ENCODE results near the gene SALL4. TPM values are rescaled to one million over a fixed set of nuclear protein-coding genes. Genes with fewer than 3 reads are reported as not detected.

The SALL4 gene
- total RNA-seq, 2 experiments from 2014 or later = 0.74 to 0.92 TPM

- H3K27me3 Mint-ChIP-seq = peaks cover 59% of the 10 kb centered on the region
- POLR2A ChIA-PET = no interaction called here
- CTCF ChIA-PET = interaction anchor here (0.7 kb wide), 1 partner anchor 325 kb away, joined by 3 read pairs; no protein-coding TSS in a partner anchor
- TF ChIP-seq CTCF (IDR thresholded peaks at IDR 0.05) = no peak
- intact Hi-C loops (cut with micrococcal nuclease) = no loop called here
- H3K27ac Mint-ChIP-seq = no peak overlapping the region
- ATAC-seq (no peak), DNase-seq (no peak)
- H3K4me1 Mint-ChIP-seq (ENCODE audit: low read depth) = peaks cover 8% of the 10 kb centered on the region
- H3K36me3 Mint-ChIP-seq (ENCODE audit: low read depth) = no peaks in the 10 kb centered on the region
- no peaks in the 10 kb centered on the region for H3K9me3 Mint-ChIP-seq
- no peak overlapping the region for H3K4me3 Mint-ChIP-seq
Measured at GRCh38 chr20:51803148-51803854, 980 bp upstream of the SALL4 start.

GRCh38 chr20:51801823-51802123 lies 548 bp downstream of the SALL4 start:
- H3K9me3 Mint-ChIP-seq = no peaks in the 10 kb centered on the region
- DNase-seq = no peak
- no peaks in the 10 kb centered on the region for H3K36me3 Mint-ChIP-seq (ENCODE audit: low read depth)
- intact Hi-C loops (cut with micrococcal nuclease) = loop anchor here (2.0 kb wide), 1 partner anchor 281 kb away; no protein-coding TSS in a partner anchor
- no peak for ATAC-seq
- H3K4me3 Mint-ChIP-seq = no peak overlapping the region
- H3K27me3 Mint-ChIP-seq = peaks cover 64% of the 10 kb centered on the region
- no peak for TF ChIP-seq CTCF (IDR thresholded peaks at IDR 0.05)
- no peak overlapping the region for H3K27ac Mint-ChIP-seq
- CTCF ChIA-PET = no interaction called here
- peaks cover 8% of the 10 kb centered on the region for H3K4me1 Mint-ChIP-seq (ENCODE audit: low read depth)
- POLR2A ChIA-PET = no interaction called here

DNA sequence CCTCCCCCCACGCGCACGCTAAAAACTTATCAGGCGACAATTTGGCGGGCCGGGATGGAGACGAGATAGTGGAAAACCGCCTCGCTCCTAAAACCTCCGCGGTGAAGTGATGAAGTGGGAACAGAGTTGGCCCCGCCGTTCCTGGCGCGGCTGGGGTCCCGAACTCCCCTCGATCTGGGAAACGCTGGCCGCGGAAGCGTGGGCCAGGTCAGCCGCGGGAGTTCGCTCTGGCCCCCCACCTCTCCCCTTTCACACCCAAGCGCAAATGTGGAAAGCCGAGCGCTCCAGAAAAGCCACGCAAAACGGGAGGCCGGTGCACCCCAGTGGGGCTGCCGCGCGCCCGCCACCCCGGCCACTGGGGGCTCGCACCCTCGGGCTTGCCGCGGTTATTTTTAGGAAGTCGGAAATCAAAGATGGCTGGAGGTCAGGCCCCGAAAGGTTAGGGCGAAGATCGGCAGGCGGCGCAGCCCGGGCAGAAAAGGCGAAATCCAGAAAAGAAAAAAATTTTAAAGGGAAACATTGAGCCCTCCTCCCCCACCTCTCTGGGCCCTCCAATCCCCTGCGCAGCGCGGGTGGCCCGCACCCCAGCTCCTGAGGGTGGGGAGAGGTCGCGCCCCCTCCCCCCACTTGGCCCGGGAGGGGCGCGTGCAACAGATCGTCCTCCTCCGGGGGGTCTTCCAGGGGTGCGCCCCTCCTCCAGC lies 1.0 kb downstream of the SALL4 start:
- H3K36me3 Mint-ChIP-seq (ENCODE audit: low read depth) = no peaks in the 10 kb centered on the region
- CTCF ChIA-PET = interaction anchor here (1.0 to 2.0 kb wide), 3 partner anchors 11 to 285 kb away, joined by 3 to 12 read pairs (median 5); no protein-coding TSS in a partner anchor
- intact Hi-C loops (cut with micrococcal nuclease) = loop anchor here (2.0 kb wide), 1 partner anchor 282 kb away; no protein-coding TSS in a partner anchor
- ATAC-seq (no peak), DNase-seq (peak; percentile 9)
- H3K4me1 Mint-ChIP-seq (ENCODE audit: low read depth) = peaks cover 8% of the 10 kb centered on the region
- POLR2A ChIA-PET = no interaction called here
- peaks cover 62% of the 10 kb centered on the region for H3K27me3 Mint-ChIP-seq
- H3K4me3 Mint-ChIP-seq = peak overlapping the region; percentile 59
- TF ChIP-seq CTCF (IDR thresholded peaks at IDR 0.05) = no peak
- no peaks in the 10 kb centered on the region for H3K9me3 Mint-ChIP-seq
- H3K27ac Mint-ChIP-seq = no peak overlapping the region

- peaks cover 58% of the 10 kb centered on the region for H3K27me3 Mint-ChIP-seq
- no peak for TF ChIP-seq CTCF (IDR thresholded peaks at IDR 0.05)
- peak overlapping the region; percentile 59 for H3K4me3 Mint-ChIP-seq
- peak overlapping the region; percentile 46 for H3K27ac Mint-ChIP-seq
- no peaks in the 10 kb centered on the region for H3K36me3 Mint-ChIP-seq (ENCODE audit: low read depth)
- peaks cover 8% of the 10 kb centered on the region for H3K4me1 Mint-ChIP-seq (ENCODE audit: low read depth)
- ChIA-PET POLR2A (no interaction called here), CTCF (interaction anchor here (1.0 to 2.3 kb wide), 10 partner anchors 11 to 347 kb away, joined by 3 to 25 read pairs (median 5); no protein-coding TSS in a partner anchor)
- no peaks in the 10 kb centered on the region for H3K9me3 Mint-ChIP-seq
- intact Hi-C loops (cut with micrococcal nuclease) = loop anchor here (2.0 kb wide), 1 partner anchor 282 kb away; no protein-coding TSS in a partner anchor
- ATAC-seq (no peak), DNase-seq (peak; percentile 25)
Measured at GRCh38 chr20:51800872-51801121, 1.5 kb downstream of the SALL4 start.
